Superior temporal gyrus (tissue), 1 donor: ENCODE data around the gene C19orf38.
"Not testable (repeated sequence)": the region's sequence is repeated elsewhere in the genome, so short reads cannot be mapped to it uniquely, and the experiment has no call there.

ENCODE experiments used
- DNase-seq: peaks from one replicate; pipeline ENCODE4 v3.0.0-alpha.2; 2016; ENCODE audit errors: extremely low spot score

C19orf38 gene

GRCh38 chr19:10823690-10824089 is 24.5 kb upstream of the C19orf38 start:
- DNase-seq = no peak

GRCh38 chr19:10826231-10826630 is 22.0 kb upstream of the C19orf38 start:
- DNase-seq = no peak

GRCh38 chr19:10826846-10827245 is 21.4 kb upstream of the C19orf38 start:
- no peak for DNase-seq

- DNase-seq = no peak
Measured at GRCh38 chr19:10828981-10829821, 19.0 kb upstream of the C19orf38 start.

GRCh38 chr19:10829967-10830366 is 18.2 kb upstream of the C19orf38 start:
- no peak for DNase-seq

GRCh38 chr19:10830370-10830769 is 17.8 kb upstream of the C19orf38 start:
- no peak for DNase-seq

GRCh38 chr19:10830931-10831779 is 17.1 kb upstream of the C19orf38 start:
- DNase-seq = no peak

- DNase-seq = no peak
Measured at GRCh38 chr19:10831987-10832938, 16.0 kb upstream of the C19orf38 start.

- no peak for DNase-seq
Measured at GRCh38 chr19:10832939-10833296, 15.3 kb upstream of the C19orf38 start.

GRCh38 chr19:10835089-10835753 is 13.0 kb upstream of the C19orf38 start:
- no peak for DNase-seq

- DNase-seq = peak; percentile 96
Measured at GRCh38 chr19:10835754-10836478, 12.3 kb upstream of the C19orf38 start, which contains the start of gene TMED1. Gene TMED1, minus strand, starts transcription at chr19:10836212. Its CDS starts 21 bp downstream, at chr19:10836191.

- no peak for DNase-seq
Measured at GRCh38 chr19:10836479-10837330, 11.5 kb upstream of the C19orf38 start.

- DNase-seq = not testable (repeated sequence)
Measured at GRCh38 chr19:10837649-10838048, 10.6 kb upstream of the C19orf38 start.

- no peak for DNase-seq
Measured at GRCh38 chr19:10838377-10838776, 9.8 kb upstream of the C19orf38 start.

- DNase-seq = no peak
Measured at GRCh38 chr19:10839114-10840050, 8.8 kb upstream of the C19orf38 start.

- DNase-seq = no peak
Measured at GRCh38 chr19:10842788-10843187, 5.4 kb upstream of the C19orf38 start.

- DNase-seq = no peak
Measured at GRCh38 chr19:10846500-10847202, 1.6 kb upstream of the C19orf38 start.

GRCh38 chr19:10850631-10851030 is 2.4 kb downstream of the C19orf38 start:
- no peak for DNase-seq
